PFSK-1 (cell line): ENCODE results near the gene GLDN.

ENCODE experiments used
- SIN3A ChIP-seq: IDR thresholded peaks from 2 replicates; pipeline ENCODE4 v1.6.1; 2012; ENCODE audit warnings: mild to moderate bottlenecking, low read length, moderate library complexity, borderline replicate concordance; ENCODE audit not compliant: insufficient read depth
- TAF1 ChIP-seq: IDR thresholded peaks from 2 replicates; pipeline ENCODE4 v1.6.1; 2012; ENCODE audit warnings: low read length, control low read depth, borderline replicate concordance; ENCODE audit not compliant: insufficient read depth

DNA sequence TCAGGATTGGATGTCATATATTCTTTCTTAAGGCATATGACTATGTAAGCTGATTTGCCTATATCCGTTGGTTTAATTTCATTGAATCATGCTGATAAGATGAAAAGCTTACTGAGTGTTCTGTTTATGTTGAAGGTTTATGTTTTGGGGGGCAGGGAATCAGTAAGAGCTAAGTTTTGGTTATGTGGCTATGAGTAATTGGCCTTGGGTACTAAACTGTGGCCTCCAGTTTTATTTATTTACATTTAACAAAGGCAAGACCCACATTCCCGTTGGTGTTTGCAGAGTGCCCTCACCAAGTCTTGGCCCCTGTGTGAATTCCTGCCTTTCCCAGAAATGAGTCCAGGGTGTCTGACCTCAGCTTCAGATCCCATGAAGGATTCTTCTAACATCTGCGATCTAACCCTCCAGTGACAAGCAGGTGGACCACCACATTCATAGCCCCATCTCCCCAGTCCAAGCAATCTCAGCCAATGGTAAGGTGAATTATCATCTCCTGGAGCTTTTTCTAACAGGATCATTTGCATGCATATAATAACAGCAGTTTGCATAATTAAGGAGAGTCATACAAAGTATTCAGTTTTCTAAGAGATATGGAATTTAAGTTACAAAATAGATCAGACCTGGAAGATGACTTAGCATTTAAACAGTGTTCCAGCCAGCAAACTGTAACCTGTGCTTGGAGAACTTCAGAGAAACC is 27.4 kb downstream of the GLDN start:
- TF ChIP-seq TAF1, result no peak
- TF ChIP-seq SIN3A, result no peak
